GM18511 (cell line): ENCODE measurements around the gene PSMA7.
"Not testable (repeated sequence)": the region's sequence is repeated elsewhere in the genome, so short reads cannot be mapped to it uniquely, and the experiment has no call there.

Source experiments
- ATAC-seq: cut with Tn5 transposase; IDR thresholded peaks from one replicate; pipeline ENCODE4 v1.9.1; 2021; ENCODE audit warnings: mild to moderate bottlenecking, moderate library complexity; ENCODE audit not compliant: unreplicated experiment

Gene PSMA7

GRCh38 chr20:62156254-62156556 is 13.0 kb upstream of the PSMA7 start:
- no peak for ATAC-seq

GRCh38 chr20:62155428-62156253 is 12.4 kb upstream of the PSMA7 start:
- no peak for ATAC-seq

DNA sequence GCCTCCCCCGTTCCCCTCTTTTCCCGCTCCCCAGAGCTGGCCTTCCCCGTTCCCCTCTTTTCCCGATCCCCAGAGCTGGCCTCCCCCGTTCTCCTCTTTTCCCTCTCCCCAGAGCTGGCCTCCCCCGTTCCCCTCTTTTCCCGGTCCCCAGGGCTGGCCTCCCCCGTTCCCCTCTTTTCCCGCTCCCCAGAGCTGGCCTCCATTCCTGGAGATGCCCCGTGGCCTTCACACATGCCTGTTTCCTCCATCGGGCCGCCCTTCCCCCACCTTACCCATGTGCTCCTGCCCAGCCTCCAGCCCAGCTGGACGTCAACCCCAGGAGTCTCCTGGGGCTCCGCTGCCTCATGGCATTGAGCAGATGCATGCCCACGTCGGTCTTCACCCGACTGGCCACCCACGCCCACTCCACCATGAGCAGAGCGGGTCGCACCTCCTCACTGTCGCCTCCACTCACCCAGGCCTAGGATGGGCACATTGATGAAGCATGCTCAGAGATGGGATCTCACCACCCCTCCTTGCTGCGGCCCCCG is 8.7 kb upstream of the PSMA7 start:
- no peak for ATAC-seq

GRCh38 chr20:62151225-62151624 is 8.0 kb upstream of the PSMA7 start:
- ATAC-seq, result no peak

DNA sequence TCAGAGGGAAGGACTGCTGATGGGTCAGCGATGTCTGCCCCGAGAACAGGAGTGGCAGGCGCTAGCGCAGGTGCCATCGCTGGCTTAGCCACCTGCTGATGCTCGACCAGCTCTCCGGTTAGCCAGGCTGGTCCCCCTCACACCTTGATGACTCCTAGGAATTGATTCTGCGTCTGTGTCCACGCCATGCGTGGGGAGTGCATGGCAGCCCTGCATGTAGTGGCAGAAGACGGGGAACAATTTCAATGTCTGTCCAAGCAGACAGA is 7.0 kb upstream of the PSMA7 start:
- no peak for ATAC-seq

DNA sequence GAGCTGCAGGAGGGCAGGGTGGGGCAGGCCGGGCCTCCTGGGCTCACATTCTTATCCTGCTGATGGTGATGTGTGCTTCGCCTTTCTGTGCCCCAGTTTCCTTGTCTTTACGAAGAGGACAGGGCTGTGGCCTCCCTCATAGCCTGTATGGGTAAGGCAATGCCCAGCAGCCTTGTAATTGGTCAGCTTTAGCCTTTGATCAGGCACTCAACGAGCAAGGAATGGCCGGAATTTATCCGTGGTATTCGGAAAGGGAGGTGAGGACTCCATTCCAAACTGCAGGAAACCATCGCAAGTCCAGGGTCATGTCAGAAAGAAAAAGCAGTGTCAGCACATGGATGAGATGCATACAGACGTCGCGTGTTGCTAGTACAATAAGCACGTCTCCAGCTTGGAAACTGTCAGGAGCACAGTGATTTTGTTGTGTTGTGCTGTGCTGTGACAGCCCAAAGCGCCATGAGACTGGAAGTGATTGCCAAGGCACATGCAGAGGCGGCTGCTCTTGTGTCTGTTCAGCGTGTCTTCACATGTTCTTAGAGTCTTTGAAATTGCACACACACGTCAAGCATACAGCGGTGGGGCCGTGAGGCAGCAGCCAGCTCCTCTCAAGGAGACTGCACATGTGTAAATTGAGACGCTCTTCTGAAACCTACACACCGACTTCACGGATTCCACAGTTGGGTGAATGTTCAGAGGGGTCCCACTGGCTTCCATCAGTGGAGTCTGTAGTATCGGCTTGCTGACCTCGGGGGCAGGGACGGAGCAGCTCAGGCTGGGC is 6.5 kb upstream of the PSMA7 start:
- no peak for ATAC-seq

DNA sequence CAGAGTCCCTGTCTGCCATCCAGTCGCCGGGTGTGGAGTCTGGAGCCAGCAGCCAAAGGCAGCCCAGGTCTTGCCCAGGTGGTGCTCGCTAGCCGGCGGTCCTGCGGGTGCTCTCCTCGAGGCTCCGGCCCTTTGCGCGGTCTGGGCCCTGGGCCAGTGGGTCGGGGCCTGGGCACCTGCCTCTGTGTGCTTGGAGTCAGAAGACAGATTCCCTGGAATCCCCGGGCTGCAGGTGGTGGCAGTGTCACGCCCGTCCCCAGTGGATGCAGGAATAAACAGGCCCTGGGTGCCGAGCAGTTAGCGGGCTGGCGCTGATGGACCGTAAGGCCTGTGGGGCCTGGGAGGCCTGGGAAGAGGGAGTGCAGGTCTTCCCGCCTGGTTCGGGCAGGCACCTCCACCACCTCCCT is 5.7 kb upstream of the PSMA7 start:
- ATAC-seq, result no peak

- not testable (repeated sequence) for ATAC-seq
Measured at GRCh38 chr20:62148383-62148782, 5.2 kb upstream of the PSMA7 start.

DNA sequence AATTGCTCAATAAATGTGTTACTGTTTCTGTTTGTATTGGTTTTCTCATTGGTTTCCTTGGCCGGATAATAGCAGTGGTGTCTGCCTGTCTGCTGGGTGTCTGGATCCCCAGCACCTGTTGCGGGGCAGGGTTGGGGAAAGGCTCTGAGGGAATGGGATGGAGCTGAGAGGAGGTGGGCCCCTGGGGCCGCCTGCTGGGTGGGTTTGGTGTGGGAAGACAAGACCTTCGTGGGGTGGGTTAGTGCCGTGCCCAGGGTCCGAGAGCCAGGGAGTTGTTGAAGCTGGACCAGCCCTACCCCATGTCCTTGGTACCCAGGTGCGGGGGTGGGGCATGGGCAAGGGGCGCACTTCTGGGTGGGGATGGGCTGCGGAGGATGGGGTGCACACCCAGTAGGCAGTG is 4.3 kb upstream of the PSMA7 start:
- no peak for ATAC-seq

DNA sequence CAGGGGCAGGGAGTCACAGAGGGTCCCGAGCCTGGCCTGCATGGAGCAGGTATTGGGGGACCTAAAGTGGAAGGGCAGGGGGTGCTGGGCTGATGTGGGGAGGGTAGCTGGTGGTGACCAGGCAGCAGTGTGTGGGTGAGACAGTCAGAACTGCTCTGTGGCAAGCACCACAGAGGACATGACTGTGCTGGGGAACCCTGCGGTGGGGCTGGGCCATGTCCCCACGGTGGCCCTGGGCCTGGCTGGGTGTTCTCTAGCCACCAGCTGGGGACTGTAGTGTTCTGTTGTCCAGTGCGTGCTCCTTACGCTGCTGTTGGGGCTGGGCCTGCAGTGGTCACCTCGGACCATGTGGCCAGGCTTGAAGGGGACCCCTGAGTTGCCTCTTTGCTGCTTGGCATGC is 3.9 kb upstream of the PSMA7 start:
- no peak for ATAC-seq

DNA sequence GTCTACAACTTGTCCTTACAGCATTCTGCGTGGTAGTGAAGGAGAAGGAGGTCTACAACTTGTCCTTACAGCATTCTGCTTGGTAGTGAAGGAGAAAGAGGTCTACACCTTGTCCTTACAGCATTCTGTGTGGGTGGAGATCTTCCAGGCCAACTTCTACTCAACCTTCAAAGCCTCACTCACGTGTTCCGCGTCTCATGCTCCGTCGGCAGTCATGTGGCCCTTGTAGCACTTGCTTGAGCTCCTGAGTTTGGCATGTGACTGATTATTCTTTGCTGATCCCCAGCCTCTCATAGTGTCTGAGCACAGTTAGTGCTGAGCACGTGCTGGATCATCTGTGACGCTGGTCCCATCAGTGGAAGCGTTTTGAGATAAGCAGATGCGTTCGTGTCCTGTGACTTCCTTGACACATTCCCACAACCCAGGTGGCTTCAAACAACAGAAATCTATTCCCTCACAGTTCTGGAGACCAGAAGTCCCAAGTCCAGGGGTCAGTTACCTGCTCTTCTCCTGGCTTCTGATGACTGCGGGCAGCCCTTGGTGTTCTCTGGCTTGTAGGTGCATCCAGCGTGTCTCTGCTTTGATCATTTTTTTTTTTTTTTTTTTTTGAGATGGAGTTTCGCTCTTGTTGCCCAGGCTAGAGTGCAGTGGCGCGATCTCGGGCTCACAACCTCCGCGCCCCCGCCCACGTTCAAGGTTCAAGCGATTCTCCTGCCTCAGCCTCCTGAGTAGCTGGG is 3.0 kb upstream of the PSMA7 start:
- ATAC-seq, result no peak

DNA sequence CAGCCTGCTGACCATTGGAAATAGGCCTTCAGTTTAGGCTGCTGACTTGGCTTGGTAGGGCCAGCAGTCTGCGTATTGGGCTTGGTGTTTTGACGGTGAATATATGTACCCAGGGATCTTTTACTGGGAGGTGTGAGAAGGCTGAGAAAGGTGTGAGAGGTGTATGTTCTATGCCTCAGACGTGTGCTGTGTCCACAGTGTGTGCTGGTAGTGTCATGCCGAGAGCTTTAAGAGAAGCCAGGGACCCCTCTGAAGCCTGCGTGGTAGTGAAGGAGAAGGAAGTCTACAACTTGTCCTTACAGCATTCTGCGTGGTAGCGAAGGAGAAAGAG is 2.5 kb upstream of the PSMA7 start:
- no peak for ATAC-seq

DNA sequence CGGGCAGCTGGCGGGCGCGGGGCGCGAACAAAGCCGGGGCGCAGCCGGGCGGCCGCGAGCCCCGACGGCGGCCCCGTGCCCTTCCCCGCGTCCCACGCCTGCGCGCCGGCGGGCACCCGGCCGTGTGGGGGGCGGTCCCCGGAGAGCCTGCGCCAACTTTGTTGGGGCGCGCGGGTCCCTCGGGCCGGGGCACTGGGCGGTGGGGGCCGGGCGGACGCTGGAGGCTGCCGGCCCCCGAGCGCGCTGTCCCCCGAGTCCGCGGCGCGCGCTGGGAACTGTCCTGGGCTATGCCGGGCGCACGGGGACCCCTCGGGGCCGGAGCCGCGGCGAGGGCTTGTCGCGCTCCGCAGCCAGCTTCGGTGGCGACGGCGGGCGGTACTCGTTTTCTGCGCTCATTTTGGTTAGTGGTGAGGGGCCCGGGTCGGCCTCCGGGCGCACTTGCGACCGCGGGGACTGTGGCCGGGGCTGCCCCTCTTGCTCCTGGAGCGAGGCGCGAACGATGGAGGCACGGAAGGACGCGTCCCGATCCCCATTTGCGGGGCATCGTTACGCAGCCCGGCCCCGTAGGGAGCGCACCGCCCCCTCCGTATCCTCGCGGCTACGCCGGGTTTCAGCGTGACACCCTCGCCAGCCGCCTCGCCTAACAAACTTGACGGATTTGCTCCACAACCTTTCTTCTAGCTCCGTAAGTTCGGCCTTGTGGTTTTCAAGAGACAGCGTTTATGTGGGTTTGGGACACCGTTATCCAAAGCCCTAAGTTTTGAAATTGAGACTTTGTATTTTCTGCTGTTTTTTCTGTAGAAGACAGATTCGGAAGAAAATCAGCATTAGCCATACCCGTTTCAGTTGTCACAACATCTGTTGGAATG is 997 bp upstream of the PSMA7 start:
- ATAC-seq, result peak; percentile 39

GRCh38 chr20:62142252-62143080 is 728 bp downstream of the PSMA7 start:
- ATAC-seq, result peak; percentile 25

DNA sequence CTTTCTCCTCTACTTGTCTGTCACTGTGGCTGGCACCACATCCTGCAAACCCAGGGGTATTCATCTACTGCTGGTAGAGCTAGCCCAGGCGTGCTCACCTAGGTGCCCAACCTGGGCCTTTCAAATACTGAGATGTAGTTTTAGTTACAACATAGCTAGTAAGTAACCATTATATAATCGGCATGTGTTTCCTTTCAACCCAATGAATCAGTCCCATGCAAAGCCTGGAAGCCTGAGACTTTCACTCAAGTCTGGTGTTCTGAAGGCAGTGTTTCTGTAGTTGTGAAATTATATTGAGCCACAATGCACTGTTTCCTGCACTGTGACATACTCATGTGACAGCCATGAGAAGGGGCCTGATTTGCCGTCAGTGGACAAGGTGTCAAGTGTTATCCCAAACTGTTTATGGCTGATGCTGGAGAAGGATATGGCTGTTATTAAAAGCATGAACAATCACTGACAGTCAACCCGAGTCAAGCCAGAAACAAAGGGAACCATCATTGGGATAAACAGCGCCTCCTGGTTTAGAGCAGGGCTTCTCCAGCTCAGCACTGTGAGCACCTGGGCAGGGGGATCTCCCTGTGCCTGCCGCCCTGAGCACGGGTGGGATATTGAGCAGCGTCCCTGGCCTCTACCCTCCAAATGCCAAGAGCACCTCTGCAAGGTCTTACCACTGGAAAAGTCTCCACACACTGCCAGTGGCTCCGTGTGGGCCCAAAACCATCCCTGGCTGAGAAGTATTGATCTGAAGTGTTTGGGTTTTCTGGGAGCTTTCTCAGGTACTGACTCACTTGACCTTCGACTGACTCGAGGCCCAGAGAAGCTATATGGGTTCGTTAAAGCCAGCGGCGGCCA is 1.6 kb downstream of the PSMA7 start:
- ATAC-seq, result no peak

GRCh38 chr20:62141043-62141396 is 2.2 kb downstream of the PSMA7 start:
- ATAC-seq, result no peak

DNA sequence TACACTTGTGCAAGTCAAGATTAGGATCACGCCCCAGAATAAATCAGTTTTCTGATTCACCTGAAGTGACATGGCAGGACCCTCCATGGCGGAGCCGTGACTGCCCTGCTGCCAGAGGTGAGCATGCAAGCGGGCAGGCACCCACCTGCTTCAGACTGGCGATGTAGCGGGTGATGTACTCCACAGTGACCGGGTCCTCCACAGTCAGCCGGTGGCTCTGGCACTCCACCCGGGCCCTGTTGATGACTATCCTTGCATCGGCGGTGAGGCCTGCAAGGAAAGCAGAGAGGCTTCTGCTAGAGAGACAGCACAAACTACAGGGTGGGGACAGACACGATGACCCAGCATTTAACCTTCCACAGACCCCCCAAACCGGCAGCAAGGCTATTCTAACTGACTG is 3.6 kb downstream of the PSMA7 start:
- no peak for ATAC-seq

DNA sequence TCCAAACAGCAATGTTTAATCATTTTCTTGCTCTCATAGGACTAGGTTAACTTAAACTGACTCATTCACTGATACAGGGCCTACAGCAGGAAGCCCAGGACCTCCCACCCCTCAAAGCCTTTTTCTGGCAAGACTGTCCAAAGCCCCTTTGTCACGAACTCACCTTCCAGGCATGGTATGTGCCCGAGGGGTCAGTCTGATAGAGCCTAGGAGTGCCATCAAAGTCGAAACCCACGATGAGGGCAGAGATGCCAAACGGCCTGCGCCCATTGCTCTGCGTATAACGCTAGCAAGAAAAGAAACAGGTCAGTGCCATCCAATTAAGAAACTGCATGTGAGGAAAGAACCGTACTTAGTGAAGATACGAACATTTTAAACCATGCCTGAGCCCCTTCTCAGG is 4.3 kb downstream of the PSMA7 start:
- no peak for ATAC-seq

- no peak for ATAC-seq
Measured at GRCh38 chr20:62138204-62138543, 5.0 kb downstream of the PSMA7 start.
